ENCODE results near the gene CCDC88C. TPM values are rescaled to one million over a fixed set of nuclear protein-coding genes. Genes with fewer than 3 reads are reported as not detected.

CCDC88C gene
- total RNA-seq, 1 donor from 2014 or later, result 7.2 TPM

DNA sequence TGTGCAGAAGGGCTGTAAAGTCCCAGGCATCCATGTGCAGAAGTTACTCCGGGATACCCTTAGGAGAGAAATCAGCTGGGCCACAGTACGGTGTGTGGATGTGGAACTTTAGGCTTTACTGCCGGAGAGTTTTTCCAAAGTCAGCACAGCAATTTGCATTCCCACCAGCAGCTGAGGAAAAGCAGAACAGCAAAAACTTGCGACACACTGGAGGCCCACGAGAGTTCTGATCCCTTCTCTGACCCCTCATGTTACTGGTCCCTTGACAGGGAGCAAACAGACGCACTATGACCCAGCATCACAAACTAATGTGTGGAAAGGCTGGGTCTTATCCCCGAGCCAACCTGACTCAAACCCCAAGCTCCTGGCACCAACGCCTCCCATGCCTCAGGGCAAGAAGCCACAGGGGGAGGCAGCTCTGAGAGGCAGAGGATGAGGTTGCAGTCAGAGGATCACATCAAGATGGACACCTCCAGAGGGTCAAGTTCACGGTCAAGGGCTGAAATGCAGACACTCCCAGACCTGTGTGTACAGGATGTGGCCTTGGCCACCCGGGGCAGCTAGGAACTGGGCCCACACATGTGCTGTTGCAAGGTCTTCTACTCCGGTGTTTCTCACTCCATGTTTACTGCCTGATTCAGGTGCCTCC is 38.6 kb downstream of the CCDC88C start:
- DNase-seq (ENCODE audit: low read depth), result no peak

DNA sequence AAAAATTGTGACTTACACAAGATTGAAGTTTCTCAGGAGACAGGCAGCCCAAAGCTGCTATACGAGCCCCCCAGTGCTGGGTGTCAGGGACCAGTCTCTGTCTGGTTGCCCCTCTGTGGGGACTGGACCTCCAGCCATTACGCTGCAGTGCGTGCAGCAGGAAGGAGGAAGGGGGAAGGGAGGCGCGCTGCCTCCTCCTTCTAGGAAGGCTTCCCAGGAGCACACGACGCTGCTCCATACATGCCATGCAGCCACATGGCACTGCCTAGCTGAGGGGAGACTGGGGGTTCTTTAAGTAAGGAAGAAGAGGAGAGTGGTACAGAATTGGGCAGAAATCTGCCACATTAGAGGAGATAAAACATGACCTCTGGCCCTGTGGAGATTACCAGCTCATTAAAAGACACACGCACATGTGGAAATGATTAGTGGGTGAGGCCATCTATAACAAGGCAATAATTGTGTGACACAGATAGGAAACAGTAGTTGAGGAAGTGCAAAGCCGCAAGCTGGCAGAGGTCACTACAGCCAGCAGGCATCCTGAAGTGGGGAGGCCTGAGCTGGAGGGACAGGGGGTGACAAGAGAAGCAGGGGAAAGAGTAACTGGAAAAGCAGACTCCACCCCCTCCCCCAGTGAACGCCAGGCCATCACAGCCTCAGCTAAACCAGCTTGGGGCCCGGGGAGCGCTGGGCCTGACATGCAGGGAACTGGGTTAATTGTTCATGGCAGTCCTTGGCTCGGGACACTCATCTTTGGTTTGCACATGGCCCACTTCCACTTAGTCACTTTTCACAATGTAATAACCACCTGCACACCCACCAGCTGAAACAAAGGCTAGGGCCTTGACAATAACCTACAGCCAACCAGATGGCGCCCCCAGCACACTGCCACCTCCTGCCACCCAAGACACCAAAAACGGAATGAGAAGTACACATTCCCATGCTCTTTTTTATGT is 39.6 kb downstream of the CCDC88C start:
- DNase-seq (ENCODE audit: low read depth), result no peak

DNA sequence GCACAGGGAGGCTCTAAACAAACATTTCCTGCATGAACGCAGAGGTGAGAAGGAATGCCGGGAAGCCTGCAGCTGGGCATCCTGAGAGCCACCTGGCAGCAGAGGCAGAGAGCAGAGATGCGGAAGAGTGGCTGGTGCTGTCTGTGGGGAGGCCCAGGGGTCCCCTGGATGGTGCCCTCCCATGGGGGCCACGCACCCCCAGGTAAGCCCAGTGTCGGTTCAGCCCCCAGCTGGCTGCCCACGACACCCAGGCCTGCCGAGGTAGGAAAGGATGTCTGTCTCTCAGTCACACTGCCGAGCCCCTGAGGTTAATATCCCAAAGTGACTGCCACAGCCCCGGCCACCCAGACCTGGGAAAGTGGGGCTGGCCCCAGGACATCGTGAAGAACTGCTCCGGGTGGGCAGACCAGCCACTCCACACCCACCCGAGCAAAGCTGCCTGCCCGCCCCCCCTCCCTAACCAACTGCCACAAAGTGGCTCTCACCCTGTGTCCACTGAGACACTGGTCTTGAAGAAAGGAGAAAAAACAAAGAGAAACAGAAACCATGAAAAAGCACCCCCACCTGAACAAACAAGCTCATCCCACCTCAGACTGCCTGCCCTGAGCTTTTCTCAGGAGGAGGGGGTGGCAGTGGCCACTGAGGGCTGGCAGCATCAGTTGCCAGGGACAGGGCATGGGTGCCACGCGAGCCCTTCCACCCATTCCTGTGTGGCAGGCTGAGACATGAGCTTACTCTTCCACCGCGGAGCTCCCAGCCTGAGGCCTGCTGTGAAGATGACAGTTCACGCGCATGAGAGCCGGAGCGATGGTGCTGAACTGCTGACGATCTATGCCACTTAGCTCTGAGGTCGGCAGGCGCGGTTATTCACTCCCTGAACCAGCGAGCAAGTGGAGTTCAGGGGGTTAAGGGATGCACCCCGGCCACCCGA is 40.8 kb downstream of the CCDC88C start:
- DNase-seq (ENCODE audit: low read depth), result no peak

DNA sequence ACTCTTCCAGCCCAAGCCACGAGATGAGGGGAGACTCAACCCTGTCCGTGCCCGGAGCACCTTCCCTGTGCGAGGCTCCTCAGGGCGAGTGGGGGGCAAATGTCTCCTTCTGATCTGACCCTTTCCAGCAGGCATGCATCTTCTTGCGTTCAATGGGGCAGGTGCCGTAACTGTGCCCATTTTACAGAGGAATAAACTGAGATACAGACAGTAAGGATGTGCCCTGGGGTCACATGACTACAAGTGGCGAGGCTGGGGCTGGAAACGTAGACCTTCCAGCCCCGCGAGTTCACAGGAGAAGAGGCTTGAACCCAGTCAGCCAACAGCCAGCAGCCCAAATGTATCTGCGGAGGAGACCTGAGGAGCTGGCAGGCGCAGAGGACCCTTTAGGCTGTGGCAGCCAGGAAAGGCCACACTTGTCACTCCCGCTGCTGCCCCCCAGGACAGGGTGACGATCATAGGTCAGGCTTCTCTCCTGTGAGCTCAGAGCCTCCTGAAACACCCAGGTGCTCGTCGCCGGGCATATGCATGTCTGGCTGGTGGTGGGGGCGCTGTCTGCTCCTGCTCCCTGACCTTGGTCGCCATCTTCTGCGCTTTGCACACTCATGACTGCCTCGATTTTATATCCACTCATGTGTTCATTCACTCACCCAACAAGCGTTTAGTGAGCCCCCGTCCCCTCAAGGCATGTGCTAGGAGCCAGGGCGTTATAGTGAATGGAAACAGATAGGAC is 41.7 kb downstream of the CCDC88C start:
- no peak for DNase-seq (ENCODE audit: low read depth)

DNA sequence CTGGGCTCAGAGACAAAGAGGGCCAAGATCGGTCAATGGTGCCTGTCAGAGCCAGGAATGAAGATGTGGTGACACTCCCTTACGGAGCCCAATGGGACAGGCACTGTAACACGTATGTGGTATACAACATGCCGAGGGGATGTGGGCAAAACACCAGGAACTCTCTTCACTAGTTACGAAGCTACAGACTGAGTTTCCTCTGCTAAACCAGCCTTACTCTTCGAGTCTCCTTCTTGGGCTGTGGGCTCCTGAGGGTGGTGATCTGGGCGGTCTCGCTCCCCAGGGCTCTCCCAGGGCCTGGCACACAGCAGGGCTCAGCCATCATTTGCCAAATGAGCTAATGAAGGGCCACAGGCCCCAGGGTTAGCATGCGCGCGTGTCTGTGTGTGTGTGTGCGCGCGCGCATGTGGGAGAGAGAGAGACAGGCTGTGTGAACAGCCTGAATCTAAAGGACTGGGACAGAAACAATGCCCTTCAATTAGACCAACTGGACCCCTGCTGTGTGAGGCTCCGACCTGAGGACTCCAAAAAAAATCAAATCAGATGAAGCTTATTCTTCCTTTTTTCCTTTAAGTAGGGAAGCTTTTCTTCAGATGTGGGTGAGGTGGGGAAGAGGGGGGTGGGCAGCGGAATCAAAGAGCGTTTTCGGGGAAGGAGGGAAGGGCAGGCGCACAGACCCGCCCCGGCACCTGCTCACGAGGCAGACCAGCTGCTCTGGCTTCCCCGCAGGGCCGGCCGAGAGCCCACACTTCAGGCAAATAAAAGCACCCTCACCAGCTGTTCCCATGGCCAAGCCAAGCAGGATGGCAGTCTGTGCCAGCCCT is 42.5 kb downstream of the CCDC88C start:
- peak; percentile 97 for DNase-seq (ENCODE audit: low read depth)

DNA sequence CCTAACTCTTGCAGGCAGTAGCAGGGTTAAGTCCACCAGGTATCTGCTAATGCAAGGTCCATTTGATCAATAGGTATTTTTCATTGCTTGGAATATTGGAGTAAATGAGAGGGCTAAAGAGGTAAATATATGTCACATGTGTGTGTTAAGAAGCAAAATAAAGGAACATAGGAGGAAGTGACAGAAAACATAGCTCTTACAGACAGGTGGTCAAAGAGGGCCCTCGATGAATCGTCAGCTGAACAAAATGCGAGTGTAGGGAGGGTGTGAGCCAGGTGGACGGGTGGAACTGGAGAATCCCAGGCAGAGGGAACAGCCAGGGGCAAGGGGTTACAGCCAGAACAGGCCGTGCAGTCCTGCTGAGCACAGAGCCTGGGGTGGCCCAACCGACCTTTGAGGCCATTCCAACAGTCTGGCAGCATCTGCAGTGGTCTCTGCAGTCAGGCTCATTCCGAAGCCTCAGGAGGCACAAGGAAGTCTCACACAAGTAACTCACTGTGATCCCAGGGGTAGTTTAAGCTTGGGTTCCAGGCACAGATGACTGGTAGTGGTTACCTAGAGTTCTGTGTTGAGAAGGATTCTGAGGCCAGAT is 43.2 kb downstream of the CCDC88C start:
- peak; percentile 90 for DNase-seq (ENCODE audit: low read depth)

DNA sequence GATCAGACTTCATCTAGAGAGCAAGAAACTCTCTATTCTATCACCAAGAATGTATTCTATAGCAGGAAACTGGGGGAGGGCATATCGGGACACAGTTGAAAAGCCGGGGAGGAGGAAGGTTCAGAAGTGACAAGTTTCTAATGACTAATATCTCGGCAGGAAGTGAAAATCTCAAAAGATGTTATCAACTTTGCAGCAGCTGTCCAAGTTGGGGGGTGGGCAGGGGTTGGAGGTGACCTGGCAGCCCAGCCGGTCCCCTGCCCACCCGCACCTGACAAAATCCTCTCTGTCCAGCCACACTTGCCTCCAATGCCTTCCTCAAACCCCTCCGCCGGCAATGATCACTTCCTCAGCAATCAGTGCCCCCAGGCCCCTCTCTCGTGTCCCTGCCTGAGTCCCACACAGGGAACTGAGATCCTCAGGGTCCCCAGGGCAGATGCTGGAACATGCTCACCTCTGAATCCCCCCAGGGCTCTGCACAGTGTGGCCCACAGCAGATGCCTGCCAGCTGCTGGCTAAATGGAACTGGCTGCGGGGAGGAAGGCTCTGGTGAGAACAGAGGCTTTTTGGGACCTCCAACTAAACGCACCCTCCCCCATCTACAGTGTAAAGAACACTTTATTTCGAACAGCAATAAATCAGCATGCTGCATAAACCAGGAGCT is 43.9 kb downstream of the CCDC88C start:
- DNase-seq (ENCODE audit: low read depth), result no peak

DNA sequence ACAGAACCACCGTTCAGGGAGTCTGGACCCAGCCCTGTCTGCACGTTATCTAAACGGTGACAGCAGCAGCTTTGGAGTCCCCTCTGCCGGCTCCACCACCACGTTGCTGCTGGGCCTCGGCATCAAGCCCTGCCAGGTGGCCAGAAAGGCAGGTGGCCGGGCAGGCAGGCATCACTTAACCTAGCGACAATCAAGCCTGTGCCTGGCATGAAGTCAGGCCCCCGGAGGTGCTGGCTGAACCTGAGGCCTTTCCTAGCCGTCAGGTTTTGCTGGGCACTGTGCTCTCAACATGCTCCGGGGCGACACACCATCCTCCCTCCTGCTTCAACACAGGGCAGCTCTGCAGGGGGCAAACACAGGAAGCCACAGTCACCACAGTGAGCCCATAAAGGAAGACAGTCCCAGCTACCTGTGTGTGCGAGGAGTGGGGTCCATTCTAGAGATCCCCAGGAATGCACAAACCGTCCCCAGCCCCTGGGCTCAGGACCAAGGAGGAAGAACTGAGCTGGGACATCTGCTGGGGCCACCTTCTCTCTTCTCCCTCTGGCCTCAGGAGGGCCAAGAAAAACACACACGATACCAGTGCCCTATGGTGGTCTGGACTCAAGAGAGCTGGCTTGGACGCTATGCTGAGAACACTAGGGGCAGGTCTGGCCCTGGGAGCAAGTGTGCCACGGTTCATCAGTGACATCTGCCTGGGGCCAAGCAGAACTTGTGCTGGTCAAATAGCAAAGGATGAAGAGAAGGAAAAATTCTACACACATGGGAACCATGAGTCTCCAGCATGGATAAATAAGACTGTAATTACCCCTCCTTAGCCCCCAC is 44.7 kb downstream of the CCDC88C start:
- DNase-seq (ENCODE audit: low read depth), result no peak

DNA sequence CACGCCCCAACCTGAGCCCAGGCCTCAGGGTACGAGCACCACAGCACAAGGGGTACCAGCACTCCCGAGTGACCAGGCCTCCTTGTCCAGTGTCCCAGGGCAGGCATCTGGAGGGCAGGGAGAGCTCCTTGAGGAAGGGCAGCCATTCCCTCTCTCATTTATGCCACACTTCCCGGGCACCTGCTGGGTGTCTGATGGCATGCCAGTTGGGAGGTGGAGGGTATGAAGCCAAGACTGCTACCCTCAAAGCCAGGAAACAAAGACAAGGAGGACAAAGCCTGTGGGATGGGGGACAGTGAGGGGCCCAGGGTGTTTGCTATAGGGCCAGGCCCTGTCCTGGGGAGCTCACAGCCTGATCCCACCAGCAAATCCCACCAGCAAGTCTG is 45.6 kb downstream of the CCDC88C start:
- DNase-seq (ENCODE audit: low read depth), result no peak

DNA sequence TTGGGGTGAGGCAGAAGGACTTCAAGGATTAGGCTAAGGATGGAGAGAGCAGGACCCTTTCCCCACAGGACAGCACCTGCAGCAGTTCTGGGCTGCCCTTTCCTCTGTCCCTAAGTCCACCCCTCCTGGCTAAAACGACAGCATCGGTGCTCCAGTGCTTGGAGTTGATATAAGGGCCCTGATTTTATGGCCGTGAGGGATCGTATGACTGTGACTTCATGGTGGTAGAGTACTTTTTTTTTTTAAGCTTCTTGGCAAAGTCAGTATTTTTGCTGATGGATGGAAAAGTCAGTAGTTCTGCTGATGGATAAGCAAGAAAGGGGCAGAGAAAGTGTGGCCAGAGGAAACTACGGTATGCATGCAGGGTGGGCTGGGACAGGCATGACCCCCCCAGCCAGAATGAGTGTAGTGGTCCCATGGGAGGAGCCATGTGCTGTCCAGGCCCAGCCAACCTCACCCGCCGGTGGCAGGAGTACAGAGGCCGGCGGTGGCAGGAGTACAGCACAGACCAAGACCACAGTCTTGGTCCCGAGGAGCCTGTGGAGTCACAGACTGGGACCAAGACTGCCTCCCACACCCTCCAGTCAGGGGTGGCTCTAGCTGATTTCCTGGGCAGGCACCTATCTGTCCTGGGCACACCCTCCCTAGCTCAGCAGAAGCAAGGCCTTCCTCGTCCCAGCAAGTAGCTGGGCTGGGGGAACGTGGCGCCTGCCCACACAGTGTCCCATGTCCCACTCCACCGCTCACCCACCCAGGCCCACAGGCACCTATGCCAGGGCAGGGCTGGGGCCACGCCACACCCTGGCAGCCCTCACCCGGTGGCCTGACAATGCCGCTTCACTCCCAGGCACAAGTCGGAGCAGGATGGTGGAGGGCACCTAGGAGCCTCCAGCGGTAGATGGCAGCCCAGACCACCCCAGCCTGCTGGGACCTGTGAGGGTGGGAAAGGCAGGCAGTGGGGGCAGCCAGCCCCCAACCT is 46.3 kb downstream of the CCDC88C start:
- no peak for DNase-seq (ENCODE audit: low read depth)

DNA sequence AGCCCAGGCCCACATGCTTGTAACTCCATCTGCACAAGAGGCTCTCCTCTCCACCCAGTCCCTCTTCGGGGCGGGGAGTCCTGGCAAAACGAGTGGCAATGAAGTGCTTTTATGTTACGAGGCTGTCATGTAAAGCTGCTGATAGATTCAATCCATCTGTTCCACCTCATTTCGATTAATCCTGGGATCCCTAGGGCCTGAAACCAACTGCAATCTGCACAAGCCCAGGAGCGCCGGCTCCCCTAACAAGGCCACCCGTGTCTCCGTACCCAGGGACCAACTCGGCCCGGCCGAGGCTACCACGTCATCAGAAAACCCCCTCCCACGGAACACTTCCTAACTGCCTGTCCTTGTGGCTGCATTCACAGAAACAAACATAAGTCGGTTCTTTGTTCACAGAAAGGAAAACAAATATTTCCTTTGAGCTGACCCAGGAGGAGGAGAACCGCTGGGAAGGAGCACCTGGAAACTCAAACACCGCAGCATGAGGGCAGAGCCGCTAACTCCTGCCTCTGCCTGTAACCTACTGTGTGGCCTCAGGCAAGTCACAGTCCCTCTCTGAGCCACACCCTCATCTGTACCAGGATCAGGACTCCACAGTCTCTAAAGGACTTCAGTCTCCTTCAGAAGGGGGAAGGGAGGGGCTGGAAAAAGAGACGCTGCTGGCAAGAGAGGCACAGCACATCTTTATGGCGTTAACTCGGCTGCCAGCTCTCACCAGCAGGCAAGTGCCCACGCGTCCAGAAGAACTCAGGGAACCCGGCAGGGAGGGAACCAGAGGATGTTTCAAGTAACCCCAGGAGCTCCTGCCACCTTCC is 47.8 kb downstream of the CCDC88C start:
- no peak for DNase-seq (ENCODE audit: low read depth)

DNA sequence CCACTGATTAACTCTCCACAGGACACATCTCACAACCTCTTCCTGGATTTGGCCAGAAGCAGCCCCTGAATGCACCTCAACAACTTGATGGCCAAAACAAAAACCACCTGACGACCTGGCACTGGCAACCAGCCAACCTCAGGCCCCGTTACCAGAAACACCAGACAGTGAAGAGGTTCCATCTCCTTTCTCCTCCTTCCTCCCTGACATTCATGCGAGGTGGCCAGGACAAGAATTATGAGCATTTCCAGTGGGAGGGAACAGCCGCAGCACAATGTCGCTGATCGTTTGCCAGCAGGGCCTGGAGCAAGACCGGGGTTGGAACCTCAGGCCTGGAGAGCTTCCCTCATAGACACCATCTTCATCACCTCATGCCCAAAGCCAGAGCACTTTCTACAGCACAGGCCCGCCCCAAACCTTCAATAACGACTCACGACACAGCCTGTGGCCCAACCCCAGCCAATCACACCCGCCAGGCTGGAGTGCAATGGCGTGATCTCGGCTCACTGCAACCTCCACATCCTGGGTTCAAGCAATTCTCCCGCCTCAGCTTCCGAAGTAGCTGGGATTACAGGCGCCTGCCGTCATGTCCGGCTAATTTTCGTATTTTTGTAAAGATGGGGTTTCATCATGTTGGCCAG is 48.7 kb downstream of the CCDC88C start:
- no peak for DNase-seq (ENCODE audit: low read depth)

DNA sequence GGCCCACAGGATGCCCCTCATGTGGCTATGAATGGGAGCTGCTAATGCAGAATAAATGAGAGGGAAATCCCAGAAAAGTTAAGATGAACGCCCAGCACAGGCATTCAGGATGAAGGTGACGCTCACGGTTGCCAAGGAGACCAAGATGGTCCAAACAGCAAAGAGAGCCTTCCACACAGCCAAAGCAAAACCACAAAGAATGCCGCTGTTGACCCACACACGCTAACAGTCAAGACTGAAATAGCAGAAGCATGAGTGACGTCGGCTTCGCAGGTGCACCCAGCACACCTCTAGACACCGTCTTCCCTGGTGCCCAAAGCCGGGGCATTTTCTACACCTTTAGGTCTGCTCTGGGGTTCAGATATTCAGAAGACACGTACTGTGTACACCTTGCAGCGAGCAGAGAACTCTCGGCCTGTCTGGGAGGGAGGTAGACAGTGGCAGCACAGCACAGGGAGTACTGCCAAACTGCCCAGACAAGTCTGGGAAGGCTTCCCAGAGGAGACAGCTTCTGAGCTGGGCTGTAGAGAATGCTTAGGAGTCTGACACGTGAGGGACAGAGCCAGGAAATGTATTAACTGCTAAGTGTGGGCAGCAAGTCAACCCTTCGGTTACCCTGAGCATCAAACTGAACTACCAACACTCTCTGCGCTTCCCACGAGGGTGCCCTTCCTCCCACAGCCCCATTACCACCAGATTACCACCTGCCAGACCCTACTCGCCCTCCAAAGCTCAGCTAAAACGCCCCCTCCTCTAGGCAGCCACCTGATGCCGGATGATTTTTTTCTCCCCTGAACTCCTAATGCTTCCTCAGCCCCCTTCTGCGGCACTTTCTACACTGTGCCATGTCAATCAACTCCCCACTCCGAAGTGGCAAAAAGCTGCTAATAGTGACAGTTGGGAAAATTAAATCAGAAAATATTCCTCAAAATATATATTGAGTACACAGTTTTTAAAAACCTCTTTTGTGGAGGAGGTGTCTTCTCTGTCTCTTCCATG is 50.1 kb downstream of the CCDC88C start:
- DNase-seq (ENCODE audit: low read depth), result no peak

DNA sequence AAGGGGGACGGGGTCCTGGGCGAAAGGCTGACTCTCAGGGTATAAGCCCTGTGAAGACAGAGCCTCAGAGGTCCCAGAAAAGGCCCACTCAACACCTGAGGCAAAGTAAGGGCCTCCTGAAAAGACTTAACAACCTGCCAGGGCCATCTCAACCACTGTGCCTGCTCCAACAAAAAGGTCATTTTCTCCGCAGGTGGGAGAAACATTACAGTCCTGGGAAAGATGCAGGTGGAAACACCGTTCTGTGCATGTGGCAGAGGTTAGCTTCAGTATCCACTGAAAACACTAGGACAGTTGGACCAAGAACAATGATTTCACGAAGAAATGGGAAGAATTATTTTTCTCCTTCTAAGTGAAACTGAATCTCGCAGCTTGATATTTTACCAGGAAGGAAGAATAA is 50.9 kb downstream of the CCDC88C start:
- DNase-seq (ENCODE audit: low read depth), result no peak

All from myocyte (in vitro differentiated cells).